Activated gamma-delta T cell treated with anti-CD3 and anti-CD28 coated beads, Interleukin-2, amount 50 U/mL, for 16 hours (primary cell): ENCODE measurements around the gene C15orf61.

Experiments used
- DNase-seq: peaks from one replicate; pipeline ENCODE4 v3.0.0-alpha.2; 2020; ENCODE audit warnings: low read depth

C15orf61 gene

DNA sequence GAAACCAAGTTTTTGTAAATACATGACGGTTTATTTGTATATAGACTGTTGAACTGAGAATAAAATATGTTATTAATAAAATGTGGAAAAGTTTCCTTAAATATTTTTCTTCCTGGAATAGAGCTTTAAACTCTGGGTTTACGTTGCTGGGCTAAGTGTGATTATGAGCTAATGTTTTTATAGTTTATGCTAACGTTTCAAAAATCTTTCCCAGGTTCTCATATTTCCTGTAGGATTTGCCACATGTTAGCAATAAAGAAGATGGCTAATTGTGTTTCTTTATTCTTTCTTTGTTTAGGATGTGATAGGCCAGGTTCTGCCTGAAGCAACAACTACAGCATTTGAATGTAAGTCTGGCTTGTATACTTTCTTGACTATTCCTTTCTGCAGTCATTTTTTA lies 28.8 kb downstream of the C15orf61 start:
- DNase-seq: no peak

DNA sequence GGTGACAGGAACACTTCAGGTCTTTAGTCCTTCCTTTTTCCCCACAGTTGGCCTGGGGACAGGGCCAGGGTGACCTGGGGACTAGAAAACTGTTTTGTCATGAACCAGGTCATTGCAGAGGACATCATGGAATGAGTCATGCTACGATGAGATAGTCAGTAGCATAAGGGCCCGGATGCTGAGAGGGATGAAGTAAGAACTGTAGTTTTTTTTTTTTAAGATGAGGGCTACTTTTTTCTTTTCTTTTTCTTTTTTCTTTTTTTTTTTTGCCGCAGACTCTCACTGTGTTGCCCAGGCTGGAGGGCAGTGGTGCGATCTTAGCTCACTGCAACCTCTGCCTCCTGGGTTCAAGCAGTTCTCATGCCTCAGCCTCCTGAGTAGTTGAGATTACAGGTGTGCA lies 29.6 kb downstream of the C15orf61 start:
- DNase-seq: no peak

DNA sequence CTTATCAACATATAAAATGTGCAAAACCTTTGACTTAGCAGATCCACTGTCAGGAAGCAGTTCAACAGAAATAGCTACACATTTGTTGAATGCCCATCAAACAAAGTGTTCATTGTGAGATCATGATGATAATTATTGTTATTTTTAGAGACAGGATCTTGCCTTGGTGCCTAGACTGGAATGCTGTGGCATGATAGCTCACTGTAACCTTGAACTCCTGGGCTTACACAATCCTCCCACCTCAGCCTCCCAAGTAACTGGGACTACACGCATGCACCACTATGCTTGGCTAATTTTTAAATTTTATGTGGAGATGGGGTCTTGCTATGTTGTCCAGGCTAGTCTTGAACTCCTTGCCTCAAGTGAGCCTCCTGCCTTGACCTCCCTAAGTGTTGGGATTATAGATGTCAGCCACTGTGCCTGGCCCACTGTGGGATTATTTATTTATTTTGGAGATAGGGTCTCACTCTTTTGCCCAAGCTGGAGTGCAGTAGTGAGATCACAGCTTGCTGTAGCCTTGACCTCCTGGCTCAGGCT lies 30.3 kb downstream of the C15orf61 start:
- no peak for DNase-seq

DNA sequence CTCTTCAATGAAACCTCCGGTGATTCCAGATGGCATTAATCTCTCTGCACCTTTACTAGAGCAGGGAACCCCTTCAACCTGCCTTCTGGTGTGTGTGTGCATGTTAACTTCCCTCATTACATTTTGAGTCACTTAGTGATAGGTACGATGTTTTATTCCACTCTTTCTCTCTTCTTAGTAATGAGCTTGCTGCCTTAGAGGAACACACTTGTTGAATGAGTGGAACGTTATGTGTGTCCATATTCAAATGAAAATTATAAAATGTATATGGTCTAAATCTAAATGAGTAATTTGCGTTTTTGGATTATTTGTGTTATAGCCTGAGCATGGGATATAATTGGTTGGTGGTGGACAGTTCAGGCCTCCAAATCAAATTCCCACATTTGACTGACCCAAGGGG lies 33.6 kb downstream of the C15orf61 start:
- no peak for DNase-seq

DNA sequence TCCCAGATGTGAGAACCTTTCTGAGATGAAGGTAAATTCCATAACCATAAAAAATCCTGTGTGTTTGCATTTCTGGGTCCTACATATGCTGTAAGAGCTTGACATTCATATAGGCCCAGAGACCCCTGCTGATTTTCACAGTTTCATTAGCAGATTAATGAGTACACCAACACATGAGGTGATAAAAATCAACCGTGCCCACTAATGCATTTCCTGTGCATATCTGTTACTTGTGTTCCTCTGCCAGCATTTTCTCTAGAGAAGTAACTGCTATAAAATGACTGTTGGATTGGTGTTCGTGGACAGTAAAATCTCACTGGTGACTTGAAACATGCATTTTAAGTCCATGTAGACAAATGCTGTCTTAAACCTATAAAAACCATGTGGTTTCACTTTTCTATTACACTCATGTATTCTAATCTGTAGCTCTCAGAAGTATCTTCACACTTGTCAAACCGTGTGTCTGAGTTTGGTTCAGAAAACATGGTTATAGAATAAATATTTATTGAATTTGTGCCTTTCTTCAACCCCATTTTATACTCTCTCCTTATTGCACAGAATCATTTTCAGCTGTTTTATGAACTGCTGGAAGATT lies 36.1 kb downstream of the C15orf61 start:
- DNase-seq: no peak

DNA sequence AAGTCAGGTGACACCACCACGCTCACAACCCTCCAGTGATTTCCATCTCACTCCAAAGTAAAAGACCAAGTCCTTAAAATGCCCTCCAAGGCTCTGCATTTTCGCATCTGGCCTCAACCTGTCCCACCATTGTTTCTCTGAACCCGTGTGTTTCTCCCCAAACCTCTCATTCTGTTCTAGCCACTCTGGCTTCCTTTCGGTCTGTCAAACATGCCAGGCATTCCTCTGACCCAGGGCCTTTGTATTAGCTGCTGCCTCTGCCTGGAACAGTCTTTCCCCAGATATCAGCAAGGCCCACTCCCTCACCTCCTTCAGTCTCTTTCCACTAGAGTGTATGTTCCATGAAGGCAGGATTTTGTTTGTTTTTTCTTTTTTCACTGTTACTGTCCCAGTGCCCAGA lies 37.6 kb downstream of the C15orf61 start:
- no peak for DNase-seq

DNA sequence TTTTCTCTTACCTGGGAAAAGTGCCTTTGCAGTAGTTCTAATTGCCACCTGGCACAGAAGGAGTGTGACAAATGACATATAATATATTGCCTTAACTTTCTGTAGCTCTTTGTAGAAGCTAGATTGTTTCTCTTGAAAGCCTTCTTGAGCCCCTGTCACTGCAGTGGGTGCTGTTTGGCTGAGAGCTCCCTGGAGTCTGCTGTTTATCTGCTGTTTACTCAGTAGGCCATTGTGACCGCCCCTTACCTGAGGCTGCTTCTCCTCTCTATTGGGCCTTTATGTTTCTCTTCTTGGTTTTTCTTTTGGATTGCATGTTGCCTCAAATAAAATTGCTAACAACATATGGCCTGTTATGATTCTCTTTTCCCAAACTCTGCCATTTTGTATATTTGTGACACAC lies 38.2 kb downstream of the C15orf61 start:
- no peak for DNase-seq

DNA sequence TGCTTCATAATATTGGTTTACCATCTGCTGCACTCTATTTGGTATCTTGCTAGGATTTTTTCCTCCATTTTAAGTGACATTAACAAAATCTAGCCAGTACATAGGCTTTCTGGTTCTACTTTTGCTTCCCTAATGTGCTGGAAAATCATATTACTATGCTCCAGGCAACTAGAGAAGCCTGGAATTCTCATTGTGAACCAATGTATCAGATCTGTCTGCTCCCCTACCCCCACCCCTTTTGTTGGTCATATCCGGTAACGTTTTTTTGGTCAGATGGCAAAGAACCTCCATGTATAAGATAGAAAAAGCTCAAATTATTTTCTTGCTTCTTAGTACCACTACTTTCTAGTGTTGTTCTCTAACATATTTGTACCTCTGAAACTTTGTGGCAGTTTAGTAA lies 38.6 kb downstream of the C15orf61 start:
- no peak for DNase-seq

DNA sequence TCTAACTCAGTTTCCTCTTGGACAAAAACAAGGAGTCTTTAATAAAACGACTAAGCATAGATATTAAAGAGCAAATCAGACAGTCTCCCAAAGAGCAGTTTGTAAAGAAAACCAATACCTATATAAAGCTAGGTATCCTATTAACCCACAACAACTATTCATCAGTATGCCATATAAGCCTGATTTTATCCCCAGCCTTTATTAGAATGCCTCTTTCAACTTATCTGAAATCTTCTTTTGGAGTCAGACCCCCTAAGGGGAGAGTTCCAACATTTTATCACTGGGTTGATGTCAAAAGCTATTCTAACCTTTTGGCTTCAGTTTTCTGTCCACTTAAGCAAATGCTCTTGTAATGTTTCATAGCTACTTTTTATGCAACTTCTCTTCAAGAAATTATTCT lies 39.4 kb downstream of the C15orf61 start:
- no peak for DNase-seq

DNA sequence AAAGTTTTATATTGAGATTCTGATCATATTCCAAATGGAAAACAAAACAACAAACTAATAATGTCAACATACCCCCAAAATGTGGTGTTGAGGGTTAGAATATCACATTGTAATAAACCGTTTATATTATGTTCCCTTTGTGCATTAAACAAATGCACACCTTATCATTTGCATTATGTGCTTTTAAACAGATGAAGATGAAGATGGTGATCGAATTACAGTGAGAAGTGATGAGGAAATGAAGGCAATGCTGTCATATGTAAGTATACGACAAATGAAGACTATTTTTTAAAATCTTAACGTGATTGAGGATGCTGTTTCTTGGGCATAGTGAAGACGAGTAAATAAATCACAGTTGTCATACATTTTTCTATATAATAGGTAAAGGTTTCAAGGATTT lies 42.2 kb downstream of the C15orf61 start:
- no peak for DNase-seq

DNA sequence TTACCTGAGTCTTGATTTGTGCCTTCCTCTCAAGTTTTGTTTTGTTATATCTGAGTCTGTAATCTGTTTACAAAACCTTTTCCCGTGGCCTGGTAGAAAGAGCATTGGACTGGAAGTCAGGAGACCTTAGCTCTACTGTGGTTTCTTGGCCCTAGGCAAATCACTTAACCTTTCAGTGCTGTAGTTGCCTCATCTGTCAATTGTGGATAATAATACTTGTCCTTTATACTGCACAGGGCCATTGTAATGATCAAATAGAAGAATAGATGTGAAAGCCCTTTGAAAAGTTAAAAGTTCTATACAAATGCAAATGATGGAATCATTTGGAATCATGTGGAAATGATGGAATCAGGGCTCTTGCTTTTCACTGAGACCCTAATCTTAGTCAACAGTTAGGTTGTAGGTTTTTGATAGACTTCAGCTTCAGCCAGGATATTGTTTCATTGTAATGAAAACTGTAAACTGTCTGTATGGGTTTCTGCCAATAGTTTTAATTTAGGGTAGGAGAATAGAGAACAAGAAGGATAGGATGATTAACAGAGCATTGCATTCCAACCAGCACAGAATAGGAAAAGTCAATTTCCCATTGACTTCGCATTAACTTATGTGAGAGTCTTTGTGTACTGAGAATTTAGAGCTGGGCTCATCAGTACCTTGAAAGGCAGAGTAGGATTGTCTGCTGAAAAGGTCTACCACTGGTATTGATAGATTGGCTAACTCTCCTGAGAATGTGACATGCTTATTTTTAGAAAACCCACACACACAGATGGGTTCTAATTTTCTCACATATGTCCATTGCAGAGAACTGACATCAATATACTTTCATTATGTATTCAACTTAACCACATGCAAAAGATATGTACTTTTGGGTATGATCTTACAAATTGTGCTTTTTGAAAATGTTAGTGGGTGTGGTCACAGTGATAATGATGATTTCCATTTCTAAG lies 43.4 kb downstream of the C15orf61 start:
- no peak for DNase-seq

DNA sequence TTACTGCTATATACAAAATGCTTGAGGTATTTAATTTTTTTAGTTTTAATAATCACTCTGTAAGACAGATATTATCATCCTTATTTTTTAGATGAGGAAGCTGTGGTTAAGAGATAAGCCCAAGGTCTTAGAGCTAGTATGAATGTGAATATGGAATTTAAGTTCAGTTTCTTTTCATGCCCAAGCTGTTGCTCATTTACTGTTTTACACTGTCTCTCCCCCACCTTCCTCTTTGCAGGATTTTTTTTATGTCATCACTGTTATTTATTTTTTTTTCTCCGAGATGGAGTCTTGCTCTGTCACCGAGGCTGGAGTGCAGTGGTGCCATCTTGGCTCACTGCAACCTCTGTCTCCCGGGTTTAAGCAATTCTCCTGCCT lies 44.0 kb downstream of the C15orf61 start:
- DNase-seq: no peak

DNA sequence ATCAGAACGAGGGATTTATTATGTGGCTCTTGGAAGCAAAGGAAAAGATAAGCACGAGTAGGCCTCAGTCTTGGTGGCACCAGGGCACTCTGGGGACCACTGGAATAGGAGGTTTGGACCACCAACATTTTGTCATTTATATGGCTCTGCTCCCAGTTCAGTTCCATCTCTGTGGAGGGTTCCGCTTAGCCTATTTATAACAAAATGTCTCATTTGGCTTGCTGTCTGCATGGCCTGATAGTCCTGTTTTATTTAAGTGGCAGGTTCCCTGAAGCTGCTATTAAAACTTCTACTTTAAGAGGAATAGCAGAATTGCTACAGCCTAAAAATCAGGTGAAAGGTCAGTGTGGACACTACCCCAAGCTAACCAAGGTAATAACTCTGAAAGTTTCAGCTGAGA lies 48.7 kb downstream of the C15orf61 start:
- DNase-seq: no peak

DNA sequence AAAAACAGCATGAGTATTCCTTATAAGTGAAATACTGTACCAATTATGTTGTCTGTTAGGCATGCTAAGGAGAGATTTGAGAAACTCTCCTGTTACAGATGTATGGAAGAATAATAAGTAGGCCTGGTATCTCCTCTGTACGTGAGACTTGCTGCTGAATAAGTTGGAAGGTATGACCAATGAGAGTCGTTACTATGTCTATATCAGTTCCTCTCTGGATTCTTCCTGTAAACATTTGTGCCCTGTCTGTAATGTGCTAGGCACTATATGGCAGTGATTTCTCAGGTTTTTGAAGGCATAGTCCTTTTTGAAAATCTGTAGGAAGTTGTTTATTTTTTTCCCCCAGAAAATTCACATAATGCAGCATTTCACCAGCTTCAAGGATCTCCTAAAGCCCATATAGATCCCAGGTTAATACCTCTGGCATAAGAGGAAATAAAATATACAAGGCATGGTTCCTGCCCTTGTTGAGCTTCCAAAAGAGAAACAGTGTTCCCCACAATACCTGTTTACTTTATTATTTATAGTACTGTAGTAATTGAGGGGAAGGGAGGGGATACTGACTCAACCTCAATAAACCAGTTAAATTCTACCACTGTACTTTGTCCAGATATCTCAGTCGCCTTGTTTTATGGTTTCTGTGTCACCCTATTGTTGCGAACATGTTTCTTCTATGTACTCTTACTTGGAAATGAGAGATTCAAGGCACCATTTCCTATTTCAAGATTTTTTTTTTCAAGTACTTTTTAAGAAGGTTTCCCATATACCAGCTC lies 50.1 kb downstream of the C15orf61 start:
- no peak for DNase-seq

DNA sequence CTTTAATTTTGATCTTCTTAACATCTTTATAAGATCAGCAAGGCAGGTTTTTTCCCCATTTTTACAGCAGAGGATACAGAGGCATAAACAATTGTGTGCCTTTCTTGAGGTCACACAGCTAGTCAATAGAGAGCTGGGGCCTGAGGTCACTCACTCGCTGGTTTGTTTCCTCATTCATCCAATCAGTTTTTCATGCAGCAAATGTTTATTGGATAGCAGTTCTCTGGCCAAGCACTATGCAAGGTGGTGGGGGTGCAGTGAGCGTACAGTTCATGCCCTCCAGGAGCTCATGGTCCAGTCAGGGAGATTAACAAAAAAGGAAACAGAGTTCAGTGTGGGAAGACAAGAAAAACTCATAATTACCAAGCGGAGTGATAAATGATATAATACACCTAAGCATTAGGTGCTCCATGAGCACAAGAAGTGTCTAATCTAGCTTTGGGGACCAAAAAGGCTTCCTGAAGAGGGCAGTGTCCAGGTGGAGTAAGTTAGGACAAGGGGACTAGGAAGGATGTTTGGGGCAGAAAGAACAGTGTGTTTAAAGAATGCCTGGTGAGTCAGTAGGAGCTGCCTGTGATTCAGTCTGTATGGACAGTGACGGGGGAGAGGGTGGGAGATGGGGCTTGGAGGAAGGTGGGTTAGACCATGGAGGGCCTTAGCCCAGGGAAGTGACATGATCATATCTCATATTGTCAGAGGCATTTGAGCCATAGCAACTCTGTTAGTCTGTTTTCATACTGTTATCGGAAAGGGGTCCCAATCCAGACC lies 50.9 kb downstream of the C15orf61 start:
- no peak for DNase-seq

DNA sequence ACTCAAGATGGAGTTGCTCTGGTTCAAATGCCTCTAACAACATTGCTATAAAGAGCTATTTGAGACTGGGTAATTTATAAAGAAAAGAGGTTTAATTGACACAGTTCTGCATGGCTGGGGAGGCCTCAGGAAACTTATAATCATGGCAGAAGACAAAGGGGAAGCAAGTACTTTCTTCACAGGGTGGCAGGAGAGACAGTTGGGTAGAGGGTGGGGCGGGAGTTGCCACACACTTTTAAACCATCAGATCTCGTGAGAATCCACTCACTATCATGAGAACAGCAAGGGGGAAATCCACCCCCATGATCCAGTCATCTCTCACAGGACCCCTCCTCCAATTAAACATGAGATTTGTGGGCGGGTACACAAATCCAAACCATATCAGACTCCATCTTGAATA lies 52.3 kb downstream of the C15orf61 start:
- no peak for DNase-seq

DNA sequence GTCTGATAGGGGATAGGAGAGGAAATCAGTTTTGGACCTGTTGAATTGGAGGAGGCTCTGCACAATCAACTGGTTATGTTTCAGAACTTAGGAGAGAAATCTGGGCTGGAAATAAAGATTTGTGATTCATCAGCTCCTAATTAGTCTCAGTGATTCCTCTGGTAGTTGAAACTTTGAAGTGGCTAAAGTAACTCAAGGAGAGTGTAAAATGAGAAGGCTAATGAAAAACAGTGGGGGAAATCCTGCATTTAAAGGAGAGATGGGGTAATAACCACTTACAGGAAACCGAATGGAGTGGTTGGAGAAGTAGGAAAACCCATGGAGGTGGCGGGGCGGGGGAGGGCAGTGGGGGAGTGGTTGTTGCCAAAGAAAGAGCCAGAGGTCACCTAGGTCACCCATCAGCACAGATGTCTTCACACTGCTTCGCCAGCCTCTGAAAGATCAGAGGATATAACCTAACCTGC lies 54.1 kb downstream of the C15orf61 start:
- DNase-seq: no peak

DNA sequence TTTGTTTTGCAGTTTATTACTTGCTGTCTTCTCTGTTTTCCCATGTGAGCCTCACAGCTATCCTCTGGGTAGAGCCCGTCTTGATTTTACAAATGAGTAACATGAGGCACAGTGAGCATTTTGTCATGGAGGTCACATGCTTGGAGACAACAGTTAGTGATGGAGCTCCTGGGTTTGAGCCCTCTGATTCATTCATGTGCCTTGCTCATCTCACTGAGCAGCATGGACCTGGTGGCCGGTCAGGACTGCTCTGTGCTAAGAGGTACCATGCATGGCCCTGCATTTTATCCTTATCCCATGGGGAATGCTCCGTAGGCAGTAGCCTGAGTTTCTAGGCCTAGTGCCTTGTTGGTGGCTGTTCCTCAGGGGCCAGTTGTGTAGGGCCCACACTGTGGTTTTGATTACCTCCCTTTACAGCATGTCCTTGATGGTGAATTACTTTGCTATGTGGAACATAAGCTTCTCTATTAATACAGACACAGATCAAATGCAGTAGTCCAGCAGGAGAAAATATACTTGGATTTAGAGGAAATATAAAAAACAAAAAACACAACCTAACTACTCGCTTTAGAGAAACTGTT lies 57.2 kb downstream of the C15orf61 start:
- no peak for DNase-seq

DNA sequence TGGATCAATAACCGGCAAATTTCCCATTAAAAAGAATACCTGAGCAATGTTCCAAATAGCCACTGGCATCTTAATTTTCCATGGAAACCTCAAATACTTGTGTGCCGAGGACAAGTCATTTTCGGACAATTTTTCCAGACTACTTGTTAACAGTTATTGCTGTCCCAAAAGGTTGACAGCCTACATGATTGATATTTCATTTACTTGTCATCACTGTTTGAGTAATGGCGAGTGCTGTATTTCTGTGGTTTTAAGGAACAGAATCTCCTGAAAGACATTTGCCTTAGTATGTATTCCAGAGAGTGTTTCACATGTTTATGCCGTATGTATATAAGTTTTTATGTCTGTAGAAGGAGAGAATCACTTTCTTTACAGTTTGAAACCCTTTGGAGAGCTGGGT lies 58.2 kb downstream of the C15orf61 start:
- DNase-seq: no peak
